HCT116 (cell line): ENCODE measurements around the gene GPR180. TPM values are rescaled to one million over a fixed set of nuclear protein-coding genes. Genes with fewer than 3 reads are reported as not detected.

ENCODE experiments used
- ATAC-seq: fragments of 200-7000 bp; cut with Tn5 transposase; 2 replicates; pipeline ENCODE4 v1.9.1; 2020; ENCODE audit warnings: mild to moderate bottlenecking, moderate library complexity
- BruUV-seq: library from RNA; stranded (reverse); fragments of 400-500 nt; replicated peaks from 2 replicates; lab custom pipeline; 2021; lab: Mats Ljungman, UMichigan
- CTCF ChIA-PET: fragments of 300-600 bp; sonication (Branson Sonifier 250); formaldehyde crosslinking; loops from one replicate; lab custom pipeline; 2021; ENCODE audit warnings: antibody characterized with exemption; lab: Charles Lee
- POLR2A ChIA-PET: fragments of 300-600, 350-600 bp; sonication (Branson Sonifier 250); formaldehyde crosslinking; loops from one replicate; lab custom pipeline; 2021; ENCODE audit warnings: antibody characterized with exemption; lab: Charles Lee
- RAD21 ChIA-PET, 2 experiments: fragments of 300-600 bp; sonication (Branson Sonifier 250); formaldehyde crosslinking; loops; one replicate each; lab custom pipeline; 2023; ENCODE audit warnings: low total read pairs in 2 of 2; ENCODE audit not compliant: uncharacterized antibody in 2 of 2, unreplicated experiment in 2 of 2, low non-redundant PET in 1 of 2; lab: Charles Lee
- DNase-seq: peaks from one replicate; pipeline ENCODE4 v3.0.0-alpha.2; 2010; ENCODE audit warnings: low read depth, low spot score
- H2AFZ ChIP-seq: fragments of 200-600 bp; shearing (Covaris generic), sonication (generic); 2 replicates; pipeline ENCODE4 v1.6.1; 2017; ENCODE audit warnings: low read depth, mixed run types, mixed read lengths, antibody characterized with exemption, low read length; ENCODE audit not compliant: poor library complexity, severe bottlenecking
- H3K27ac ChIP-seq: 2 replicates; pipeline ENCODE4 v1.5.1; 2012; ENCODE audit warnings: low read depth, low read length
- H3K27me3 ChIP-seq: fragments of 200-600 bp; sonication (generic); 2 replicates; pipeline ENCODE4 v1.6.1; 2016; ENCODE audit warnings: mixed run types, low read length, mixed read lengths; ENCODE audit not compliant: insufficient read depth
- H3K36me3 ChIP-seq, 2 experiments: fragments of 200-500 bp in 1 of 2; fragments of 200-600 bp in 1 of 2; sonication (Bioruptor generic) in 1 of 2; sonication (generic) in 1 of 2; 2 replicates each; pipeline versions ENCODE4 v1.5.1 to v1.6.1; 2014 to 2016; ENCODE audit warnings: low read length in 2 of 2, inconsistent platforms in 1 of 2, mixed read lengths in 1 of 2, mixed run types in 1 of 2; ENCODE audit not compliant: insufficient read depth in 2 of 2, control insufficient read depth in 1 of 2
- H3K4me1 ChIP-seq, 2 experiments: fragments of 200-600 bp in 1 of 2; sonication (generic) in 1 of 2; 2 replicates each; pipeline versions ENCODE4 v1.5.1 to v1.6.1; 2012 to 2017; ENCODE audit warnings: low read length in 2 of 2, inconsistent platforms in 1 of 2, mild to moderate bottlenecking in 1 of 2, mixed read lengths in 1 of 2, mixed run types in 1 of 2, moderate library complexity in 1 of 2; ENCODE audit not compliant: insufficient read depth in 2 of 2, control insufficient read depth in 1 of 2
- H3K4me2 ChIP-seq: fragments of 200-600 bp; sonication (generic); 2 replicates; pipeline ENCODE4 v1.6.1; 2017; ENCODE audit warnings: mixed run types, low read length, mixed read lengths
- H3K4me3 ChIP-seq, 2 experiments: fragments of 200-600 bp in 1 of 2; sonication (generic) in 1 of 2; replicated peaks in 1 of 2; 2 replicates each; pipeline ENCODE4 v1.5.1; 2011 to 2016; ENCODE audit warnings: low read length in 2 of 2, control low read depth in 1 of 2, low read depth in 1 of 2, mild to moderate bottlenecking in 1 of 2, mixed read lengths in 1 of 2, mixed run types in 1 of 2
- H3K79me2 ChIP-seq: fragments of 200-600 bp; sonication (generic); 2 replicates; pipeline ENCODE4 v1.6.1; 2017; ENCODE audit warnings: mild to moderate bottlenecking, mixed run types, low read length, moderate library complexity, mixed read lengths; ENCODE audit not compliant: insufficient read depth
- H3K9ac ChIP-seq: fragments of 200-600 bp; sonication (generic); 2 replicates; pipeline ENCODE4 v1.6.1; 2016; ENCODE audit warnings: low read length, mixed read lengths
- H3K9me2 ChIP-seq: fragments of 200-600 bp; sonication (generic), shearing (Covaris generic); 2 replicates; pipeline ENCODE4 v1.6.1; 2017; ENCODE audit warnings: mixed run types, mild to moderate bottlenecking, moderate library complexity; ENCODE audit not compliant: insufficient read depth
- H3K9me3 ChIP-seq, 2 experiments: fragments of 200-500 bp in 1 of 2; fragments of 200-600 bp in 1 of 2; sonication (Bioruptor generic) in 1 of 2; sonication (generic) in 1 of 2; 2 replicates each; pipeline ENCODE4 v1.6.1; 2014 to 2017; ENCODE audit warnings: low read length in 2 of 2, mixed read lengths in 2 of 2, inconsistent platforms in 1 of 2, low read depth in 1 of 2, mild to moderate bottlenecking in 1 of 2, mixed run types in 1 of 2, moderate library complexity in 1 of 2; ENCODE audit not compliant: control insufficient read depth in 1 of 2, insufficient read depth in 1 of 2
- H4K20me1 ChIP-seq: fragments of 200-600 bp; sonication (generic), shearing (Covaris generic); 2 replicates; pipeline ENCODE4 v1.6.1; 2017; ENCODE audit warnings: mixed run types, mild to moderate bottlenecking, moderate library complexity; ENCODE audit not compliant: insufficient read depth
- CEBPB ChIP-seq: IDR thresholded peaks from 2 replicates; pipeline ENCODE4 v1.6.1; 2012; ENCODE audit warnings: low read depth
- ELF1 ChIP-seq: IDR thresholded peaks from 2 replicates; pipeline ENCODE4 v1.6.1; 2012; ENCODE audit warnings: low read depth, borderline replicate concordance
- EZH2phosphoT487 ChIP-seq: fragments of 200-600 bp; IDR thresholded peaks from 2 replicates; pipeline ENCODE4 v1.6.1; 2018; ENCODE audit warnings: antibody characterized with exemption, borderline replicate concordance
- JUND ChIP-seq: IDR thresholded peaks from 2 replicates; pipeline ENCODE4 v1.6.1; 2012
- POLR2AphosphoS5 ChIP-seq: IDR thresholded peaks from 2 replicates; pipeline ENCODE4 v1.6.1; 2011; ENCODE audit warnings: mild to moderate bottlenecking, low read depth, low read length, moderate library complexity
- RAD21 ChIP-seq: IDR thresholded peaks from 2 replicates; pipeline ENCODE4 v1.6.1; 2012; ENCODE audit warnings: low read depth, mild to moderate bottlenecking
- SIN3A ChIP-seq: IDR thresholded peaks from 2 replicates; pipeline ENCODE4 v1.6.1; 2012; ENCODE audit warnings: low read depth
- SP1 ChIP-seq: IDR thresholded peaks from 2 replicates; pipeline ENCODE4 v1.6.1; 2012; ENCODE audit warnings: low read depth
- TCF7L2 ChIP-seq: IDR thresholded peaks from 2 replicates; pipeline ENCODE4 v1.7.0; 2011; ENCODE audit warnings: borderline replicate concordance, inconsistent platforms; ENCODE audit not compliant: insufficient read depth, insufficient read length; ENCODE audit errors: extremely low read depth
- YY1 ChIP-seq: IDR thresholded peaks from 2 replicates; pipeline ENCODE4 v1.6.1; 2011; ENCODE audit warnings: low read length, low read depth, moderate library complexity, mild to moderate bottlenecking; ENCODE audit not compliant: insufficient replicate concordance; ENCODE audit errors: extremely low read depth
- ZNF274 ChIP-seq: fragments of 200-500 bp; sonication (Bioruptor generic); IDR thresholded peaks from 2 replicates; pipeline ENCODE4 v1.6.1; 2014; ENCODE audit warnings: mild to moderate bottlenecking, low read depth, low read length, inconsistent platforms
- intact Hi-C: fragments of 100-400 bp; cut with micrococcal nuclease; formaldehyde crosslinking; loops from 2 replicates; pipeline ENCODE4 v1.10.0; 2022
- total RNA-seq: library from RNA; stranded (reverse); gene quantifications from one replicate; pipeline ENCODE4 v1.2.1, GENCODE V29; 2021; ENCODE audit not compliant: unreplicated experiment
- TF ChIP-seq, protein P1 (sequence below): IDR thresholded peaks from 2 replicates; pipeline ENCODE4 v1.6.1; 2011; ENCODE audit warnings: mild to moderate bottlenecking, low read length, moderate library complexity; ENCODE audit not compliant: insufficient replicate concordance; ENCODE audit errors: extremely low read depth
- TF ChIP-seq, protein P2 (sequence below): IDR thresholded peaks from 2 replicates; pipeline ENCODE4 v1.6.1; 2012; ENCODE audit warnings: low read depth

The GPR180 gene
- total RNA-seq, 1 experiment from 2014 or later: 6.4 TPM

DNA sequence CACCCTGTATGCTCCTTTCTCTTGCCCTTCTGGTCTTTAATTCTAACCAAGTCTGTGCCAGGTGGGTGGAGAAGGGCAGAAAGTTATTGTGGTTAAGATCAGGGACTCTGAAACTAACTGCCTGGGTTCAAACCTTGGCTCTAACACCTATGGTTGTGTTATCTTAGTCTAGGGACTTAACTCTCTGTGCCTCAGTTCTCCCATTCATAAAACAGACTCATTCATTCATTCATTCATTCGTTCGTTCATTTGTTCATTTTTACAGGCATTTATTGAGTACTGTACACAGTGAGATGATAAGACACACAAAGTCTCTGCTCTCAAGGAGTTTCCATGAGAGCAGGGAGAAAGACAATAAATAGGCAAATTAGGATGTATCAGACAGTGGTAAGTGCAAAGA lies 80.6 kb downstream of the GPR180 start:
- no peaks in the 10 kb centered on the region for H3K9me2 ChIP-seq
- no peaks in the 10 kb centered on the region for H3K79me2 ChIP-seq
- ATAC-seq (no peak), DNase-seq (no peak)
- no peaks in the 10 kb centered on the region for H3K36me3 ChIP-seq
- no peaks in the 10 kb centered on the region for H3K9me3 ChIP-seq
- TF ChIP-seq TCF7L2 (no peak), CEBPB (no peak), EZH2phosphoT487 (no peak), YY1 (no peak), SP1 (no peak), JUND (no peak), POLR2AphosphoS5 (no peak), RAD21 (no peak), SIN3A (no peak), ELF1 (no peak), ZNF274 (no peak)
- TF ChIP-seq, protein P1, sequence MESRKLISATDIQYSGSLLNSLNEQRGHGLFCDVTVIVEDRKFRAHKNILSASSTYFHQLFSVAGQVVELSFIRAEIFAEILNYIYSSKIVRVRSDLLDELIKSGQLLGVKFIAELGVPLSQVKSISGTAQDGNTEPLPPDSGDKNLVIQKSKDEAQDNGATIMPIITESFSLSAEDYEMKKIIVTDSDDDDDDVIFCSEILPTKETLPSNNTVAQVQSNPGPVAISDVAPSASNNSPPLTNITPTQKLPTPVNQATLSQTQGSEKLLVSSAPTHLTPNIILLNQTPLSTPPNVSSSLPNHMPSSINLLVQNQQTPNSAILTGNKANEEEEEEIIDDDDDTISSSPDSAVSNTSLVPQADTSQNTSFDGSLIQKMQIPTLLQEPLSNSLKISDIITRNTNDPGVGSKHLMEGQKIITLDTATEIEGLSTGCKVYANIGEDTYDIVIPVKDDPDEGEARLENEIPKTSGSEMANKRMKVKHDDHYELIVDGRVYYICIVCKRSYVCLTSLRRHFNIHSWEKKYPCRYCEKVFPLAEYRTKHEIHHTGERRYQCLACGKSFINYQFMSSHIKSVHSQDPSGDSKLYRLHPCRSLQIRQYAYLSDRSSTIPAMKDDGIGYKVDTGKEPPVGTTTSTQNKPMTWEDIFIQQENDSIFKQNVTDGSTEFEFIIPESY: no peak
- TF ChIP-seq, protein P2, sequence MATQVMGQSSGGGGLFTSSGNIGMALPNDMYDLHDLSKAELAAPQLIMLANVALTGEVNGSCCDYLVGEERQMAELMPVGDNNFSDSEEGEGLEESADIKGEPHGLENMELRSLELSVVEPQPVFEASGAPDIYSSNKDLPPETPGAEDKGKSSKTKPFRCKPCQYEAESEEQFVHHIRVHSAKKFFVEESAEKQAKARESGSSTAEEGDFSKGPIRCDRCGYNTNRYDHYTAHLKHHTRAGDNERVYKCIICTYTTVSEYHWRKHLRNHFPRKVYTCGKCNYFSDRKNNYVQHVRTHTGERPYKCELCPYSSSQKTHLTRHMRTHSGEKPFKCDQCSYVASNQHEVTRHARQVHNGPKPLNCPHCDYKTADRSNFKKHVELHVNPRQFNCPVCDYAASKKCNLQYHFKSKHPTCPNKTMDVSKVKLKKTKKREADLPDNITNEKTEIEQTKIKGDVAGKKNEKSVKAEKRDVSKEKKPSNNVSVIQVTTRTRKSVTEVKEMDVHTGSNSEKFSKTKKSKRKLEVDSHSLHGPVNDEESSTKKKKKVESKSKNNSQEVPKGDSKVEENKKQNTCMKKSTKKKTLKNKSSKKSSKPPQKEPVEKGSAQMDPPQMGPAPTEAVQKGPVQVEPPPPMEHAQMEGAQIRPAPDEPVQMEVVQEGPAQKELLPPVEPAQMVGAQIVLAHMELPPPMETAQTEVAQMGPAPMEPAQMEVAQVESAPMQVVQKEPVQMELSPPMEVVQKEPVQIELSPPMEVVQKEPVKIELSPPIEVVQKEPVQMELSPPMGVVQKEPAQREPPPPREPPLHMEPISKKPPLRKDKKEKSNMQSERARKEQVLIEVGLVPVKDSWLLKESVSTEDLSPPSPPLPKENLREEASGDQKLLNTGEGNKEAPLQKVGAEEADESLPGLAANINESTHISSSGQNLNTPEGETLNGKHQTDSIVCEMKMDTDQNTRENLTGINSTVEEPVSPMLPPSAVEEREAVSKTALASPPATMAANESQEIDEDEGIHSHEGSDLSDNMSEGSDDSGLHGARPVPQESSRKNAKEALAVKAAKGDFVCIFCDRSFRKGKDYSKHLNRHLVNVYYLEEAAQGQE: no peak
- no peak overlapping the region for H3K9ac ChIP-seq
- H3K4me3 ChIP-seq: no peak overlapping the region
- no peak overlapping the region for H3K27ac ChIP-seq
- H3K4me2 ChIP-seq: no peak overlapping the region
- CTCF ChIA-PET: no interaction called here
- POLR2A ChIA-PET: no interaction called here
- no peaks in the 10 kb centered on the region for H3K4me1 ChIP-seq
- RAD21 ChIA-PET: no interaction called here
- BruUV-seq: no TSS peak
- intact Hi-C loops: no loop called here
- H3K27me3 ChIP-seq: peaks cover 10% of the 10 kb centered on the region; the same call in 1 of the 2 replicates
- H4K20me1 ChIP-seq: no peaks in the 10 kb centered on the region
- no peak overlapping the region for H2AFZ ChIP-seq
